Peyer's patch (tissue), 4 donors: ENCODE data around the gene CDH12.

Source experiments
- CTCF ChIP-seq, 6 experiments: fragments of 450-650 bp in 4 of 6; fragments of 200-600 bp in 2 of 6; sonication (generic) in 1 of 6; IDR thresholded peaks; one replicate each; pipeline ENCODE4 v1.5.1; 2017 to 2019; ENCODE audit warnings: antibody characterized with exemption in 6 of 6, mild to moderate bottlenecking in 3 of 6, moderate library complexity in 1 of 6
- POLR2A ChIP-seq, 2 donors: fragments of 450-650 bp; IDR thresholded peaks; one replicate each; pipeline ENCODE4 v1.5.1; 2017; ENCODE audit warnings: antibody characterized with exemption in 2 of 2, mild to moderate bottlenecking in 2 of 2, moderate library complexity in 2 of 2

GRCh38 chr5:22431406-22431805, 421.7 kb downstream of the CDH12 start:
- TF ChIP-seq POLR2A (IDR thresholded peaks at IDR 0.05) = no peak
- no peak for TF ChIP-seq CTCF (IDR thresholded peaks at IDR 0.05)
